Endothelial cell of umbilical vein (primary cell): ENCODE data around the gene TPGS2. TPM values are rescaled to one million over a fixed set of nuclear protein-coding genes. Genes with fewer than 3 reads are reported as not detected.

Experiments used
- BruUV-seq: library from RNA; stranded (reverse); fragments of 400-500 nt; replicated peaks from 2 replicates; lab custom pipeline; 2021; lab: Mats Ljungman, UMichigan
- CTCF ChIA-PET: fragments of 300-600, 350-600 bp; sonication (Branson Sonifier 250); formaldehyde crosslinking; loops from one replicate; lab custom pipeline; 2021; ENCODE audit warnings: antibody characterized with exemption, inconsistent platforms; lab: Charles Lee
- POLR2A ChIA-PET: fragments of 300-600, 350-600 bp; sonication (Branson Sonifier 250); formaldehyde crosslinking; loops from one replicate; lab custom pipeline; 2021; ENCODE audit warnings: antibody characterized with exemption, inconsistent platforms; lab: Charles Lee
- DNase-seq: peaks from one replicate; pipeline ENCODE4 v3.0.0-alpha.2; 2011; ENCODE audit warnings: low read depth, low spot score
- FAIRE-seq: peaks from 2 replicates; lab custom pipeline; 2011; peaks lifted over from hg19 to GRCh38; lab: Jason Lieb, UNC
- H2AFZ ChIP-seq: 2 replicates; pipeline ENCODE4 v1.6.0; 2012; ENCODE audit warnings: low read depth, low read length, control low read depth, inconsistent platforms
- H3K27ac ChIP-seq: 2 replicates; pipeline ENCODE4 v1.5.1; 2011; ENCODE audit warnings: low read depth, mild to moderate bottlenecking, control low read depth, low read length, moderate library complexity; ENCODE audit not compliant: insufficient read depth
- H3K27me3 ChIP-seq, 2 experiments: 2 replicates each; pipeline versions ENCODE4 v1.6.0 to v1.6.1; 2011; ENCODE audit warnings: low read length in 2 of 2, mixed read lengths in 1 of 2; ENCODE audit not compliant: control insufficient read depth in 2 of 2, insufficient read depth in 2 of 2
- H3K36me3 ChIP-seq, 2 experiments: 2 replicates in 1 of 2; 3 replicates in 1 of 2; pipeline ENCODE4 v1.5.1; 2011; ENCODE audit warnings: low read length in 2 of 2, mild to moderate bottlenecking in 1 of 2, moderate library complexity in 1 of 2; ENCODE audit not compliant: control insufficient read depth in 2 of 2, insufficient read depth in 2 of 2; ENCODE audit errors: extremely low read depth in 1 of 2
- H3K4me1 ChIP-seq: 3 replicates; pipeline ENCODE4 v1.5.1; 2011; ENCODE audit warnings: mild to moderate bottlenecking, low read length; ENCODE audit not compliant: control insufficient read depth, insufficient read depth; ENCODE audit errors: extremely low read depth
- H3K4me2 ChIP-seq: 2 replicates; pipeline ENCODE4 v1.6.1; 2011; ENCODE audit warnings: low read length, control low read depth, mixed read lengths; ENCODE audit not compliant: insufficient read depth
- H3K4me3 ChIP-seq, 3 experiments: fragments of 200-600 bp in 1 of 3; sonication (generic), shearing (Covaris generic) in 1 of 3; replicated peaks in 1 of 3; 2 replicates each; pipeline ENCODE4 v1.5.1; 2011 to 2016; ENCODE audit warnings: control low read depth in 3 of 3, low read length in 3 of 3, mild to moderate bottlenecking in 2 of 3, inconsistent platforms in 1 of 3, low read depth in 1 of 3, moderate library complexity in 1 of 3; ENCODE audit not compliant: insufficient read depth in 1 of 3
- H3K79me2 ChIP-seq: 2 replicates; pipeline ENCODE4 v1.6.0; 2012; ENCODE audit warnings: low read length, inconsistent platforms; ENCODE audit not compliant: control insufficient read depth, insufficient read depth
- H3K9ac ChIP-seq: replicated peaks from 2 replicates; pipeline ENCODE3; 2011; ENCODE audit warnings: low read length, control low read depth; ENCODE audit not compliant: insufficient read depth; ENCODE audit errors: extremely low read depth
- H3K9me1 ChIP-seq: replicated peaks from 3 replicates; pipeline ENCODE4 v1.6.0; 2011; ENCODE audit warnings: mild to moderate bottlenecking, low read length; ENCODE audit not compliant: control insufficient read depth, insufficient read depth; ENCODE audit errors: extremely low read depth
- H3K9me3 ChIP-seq: replicated peaks from 2 replicates; pipeline ENCODE4 v1.5.1; 2012; ENCODE audit warnings: low read length, inconsistent platforms; ENCODE audit not compliant: control insufficient read depth, insufficient read depth
- H4K20me1 ChIP-seq: replicated peaks from 2 replicates; pipeline ENCODE3; 2011; ENCODE audit warnings: mild to moderate bottlenecking, low read length; ENCODE audit not compliant: control insufficient read depth, insufficient read depth; ENCODE audit errors: extremely low read depth
- CTCF ChIP-seq, 2 donors: IDR thresholded peaks; 1 replicate in 1 of 2; 2 replicates in 1 of 2; pipeline ENCODE4 v1.5.1; 2011; ENCODE audit warnings: low read length in 2 of 2, mild to moderate bottlenecking in 2 of 2, moderate library complexity in 2 of 2, control low read depth in 1 of 2, inconsistent platforms in 1 of 2, low read depth in 1 of 2; ENCODE audit not compliant: insufficient read depth in 1 of 2; ENCODE audit errors: extremely low read depth in 1 of 2
- EZH2 ChIP-seq: IDR thresholded peaks from 2 replicates; pipeline ENCODE4 v1.6.1; 2012; ENCODE audit warnings: borderline replicate concordance, low read depth, mild to moderate bottlenecking, moderate library complexity, low read length, inconsistent platforms; ENCODE audit not compliant: severe bottlenecking
- FOS ChIP-seq: IDR thresholded peaks from 2 replicates; pipeline ENCODE4 v1.6.1; 2011; ENCODE audit warnings: mild to moderate bottlenecking, low read length, moderate library complexity, borderline replicate concordance; ENCODE audit not compliant: insufficient read depth
- GATA2 ChIP-seq: IDR thresholded peaks from 2 replicates; pipeline ENCODE4 v1.7.0; 2011; ENCODE audit warnings: low read depth, mild to moderate bottlenecking, moderate library complexity, mixed read lengths, low read length; ENCODE audit not compliant: insufficient read length, insufficient read depth
- MAX ChIP-seq: IDR thresholded peaks from 2 replicates; pipeline ENCODE4 v1.6.1; 2011; ENCODE audit not compliant: insufficient read depth, insufficient read length
- MYC ChIP-seq: IDR thresholded peaks from one replicate; pipeline ENCODE4 v1.6.1; 2011; ENCODE audit warnings: mild to moderate bottlenecking, low read depth, low read length
- POLR2A ChIP-seq: IDR thresholded peaks from 2 replicates; pipeline ENCODE4 v1.6.1; 2012; ENCODE audit warnings: low read depth, mild to moderate bottlenecking, control low read depth, low read length
- POLR2AphosphoS5 ChIP-seq: IDR thresholded peaks from 2 replicates; pipeline ENCODE4 v1.6.1; 2012; ENCODE audit warnings: low read depth, mild to moderate bottlenecking, control low read depth, low read length, moderate library complexity; ENCODE audit not compliant: insufficient read depth
- dilution Hi-C: fragments of 300-500 bp; cut with MboI; formaldehyde crosslinking; loops from one replicate; pipeline ENCODE4 v1.15.0; 2019; ENCODE audit warnings: low sequenced_read_pairs; ENCODE audit not compliant: extremely low pct_ligation_motif_present
- intact Hi-C: fragments of 100-400 bp; cut with micrococcal nuclease; formaldehyde crosslinking; loops from one replicate; pipeline ENCODE4 v1.10.0; 2022
- polyA plus RNA-seq, 4 experiments: library from polyadenylated mRNA; depleted of rRNA in 3 of 4; stranded (reverse) in 3 of 4; unstranded in 1 of 4; fragments of >200 nt; gene quantifications; 2 replicates each; pipeline versions ENCODE4 v1.2.1 to v1.2.3, GENCODE V29; 2011 to 2012; ENCODE audit warnings: missing spikeins in 1 of 4
- total RNA-seq: library from RNA; stranded (reverse); gene quantifications from 2 replicates; pipeline ENCODE4 v1.2.3, GENCODE V29; 2021

TPGS2 gene
- total and polyA plus RNA-seq, 2 donors (not counting 3 experiments of a cell fraction or from before 2014, with no cell fraction given), result 150 to 232 TPM

GRCh38 chr18:36811430-36811829 is 17.4 kb downstream of the TPGS2 start:
- TF ChIP-seq GATA2 (no peak), FOS (no peak), MAX (no peak), POLR2AphosphoS5 (no peak), CTCF (IDR thresholded peaks at IDR 0.05; ENCODE audit: extremely low read depth in 1 of 2, insufficient read depth in 1 of 2, low read depth in 1 of 2, low read length in 2 of 2) (no peak), MYC (no peak), POLR2A (no peak), EZH2 (no peak)
- Histone ChIP-seq H3K27me3 (no peaks in the 10 kb centered on the region), H3K4me2 (no peak overlapping the region), H3K4me1 (no peaks in the 10 kb centered on the region), H3K27ac (no peak overlapping the region), H3K79me2 (peaks cover 4% of the 10 kb centered on the region), H3K9me3 (no peaks in the 10 kb centered on the region), H2AFZ (no peak overlapping the region), H4K20me1 (no peaks in the 10 kb centered on the region), H3K9me1 (no peaks in the 10 kb centered on the region), H3K9ac (no peak overlapping the region), H3K4me3 (no peak overlapping the region), H3K36me3 (peaks cover 2 to 21% of the 10 kb centered on the region in 2 experiments)
- intact Hi-C loops (no loop called here), dilution Hi-C loops (no loop called here)
- no peak for FAIRE-seq
- CTCF ChIA-PET, result interaction anchor here (1.5 to 3.6 kb wide), 4 partner anchors 13 to 124 kb away, joined by 3 to 47 read pairs (median 11); partner anchors contain the start of genes KIAA1328 and TPGS2
- DNase-seq, result no peak
- POLR2A ChIA-PET, result no interaction called here
- no TSS peak for BruUV-seq
